Measurements from ENCODE around the gene IGSF21. TPM values are rescaled to one million over a fixed set of nuclear protein-coding genes. Genes with fewer than 3 reads are reported as not detected.
A peak's percentile ranks its signal among the peaks of the same experiment; 100 is the strongest.

The IGSF21 gene
- total RNA-seq, 1 experiment from 2014 or later = 5.2 TPM

DNA sequence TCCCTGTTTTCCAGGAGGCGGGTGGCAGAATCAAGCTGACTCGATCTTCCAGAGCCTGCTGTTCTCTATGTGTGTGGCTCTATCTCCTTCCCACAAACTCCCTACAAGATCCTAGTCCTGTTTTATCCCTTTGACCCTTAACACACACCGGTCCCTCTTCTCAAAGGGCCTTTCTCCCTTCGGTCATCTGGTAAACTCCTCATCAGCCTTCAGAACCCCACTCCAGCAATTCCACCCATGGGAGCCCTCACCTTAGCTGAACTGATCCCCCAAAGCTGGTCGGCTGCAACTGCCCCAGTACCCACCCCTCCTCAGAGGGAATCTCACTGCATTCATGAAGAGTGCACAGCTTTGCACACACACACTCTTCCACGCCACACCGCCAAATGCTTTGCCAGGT is 184.9 kb downstream of the IGSF21 start:
- Histone ChIP-seq H3K27ac (ENCODE audit: insufficient read length, low read depth, low read length) (no peak overlapping the region), H2BK120ac (ENCODE audit: low read depth, low read length, poor library complexity, severe bottlenecking) (no peak overlapping the region), H3K56ac (ENCODE audit: insufficient read length, low read depth, low read length) (no peak overlapping the region), H2AFZ (ENCODE audit: low read length) (no peak overlapping the region), H2BK20ac (ENCODE audit: low read depth, low read length, poor library complexity, severe bottlenecking) (no peak overlapping the region), H2BK15ac (ENCODE audit: low read depth, low read length) (no peak overlapping the region; the same call in 1 of the 2 replicates), H3K4me1 (ENCODE audit: insufficient read depth, low read length) (peaks cover 14% of the 10 kb centered on the region; the same call in 1 of the 2 replicates), H3K18ac (ENCODE audit: insufficient read length, low read depth, low read length) (no peak overlapping the region), H4K5ac (ENCODE audit: insufficient read length, low read depth, low read length) (no peak overlapping the region), H3K27me3 (ENCODE audit: insufficient read depth, low read length) (no peaks in the 10 kb centered on the region), H3K14ac (ENCODE audit: insufficient read depth, low read length) (0 out of 2 replicates have a peak overlapping the region, but pooled peaks have one; percentile 27), H3K79me2 (ENCODE audit: insufficient read depth, low read length) (no peaks in the 10 kb centered on the region), H4K91ac (ENCODE audit: insufficient read length, low read depth, low read length) (peak overlapping the region; percentile 32), H3K9ac (ENCODE audit: extremely low read depth, insufficient read length, low read length) (no peak overlapping the region), H3T11ph (ENCODE audit: low read length) (no peak overlapping the region), H4K20me1 (ENCODE audit: control insufficient read depth, insufficient read depth, insufficient read length) (no peaks in the 10 kb centered on the region), H2BK5ac (ENCODE audit: insufficient read length, low read length) (no peak overlapping the region), H3K4ac (ENCODE audit: low read depth, low read length) (no peak overlapping the region), H3K9me3 (ENCODE audit: control insufficient read depth, low read depth, low read length) (no peaks in the 10 kb centered on the region), H2BK12ac (ENCODE audit: insufficient read length, low read depth, low read length) (peak overlapping the region; percentile 8), H3K79me1 (ENCODE audit: insufficient read depth, low read depth, low read length, poor library complexity, severe bottlenecking) (no peaks in the 10 kb centered on the region), H2AK5ac (ENCODE audit: insufficient read length, low read length) (no peak overlapping the region), H4K8ac (replicated peaks; ENCODE audit: insufficient read length, low read depth, low read length) (no peak overlapping the region), H3K23me2 (ENCODE audit: insufficient read length, low read depth, low read length, poor library complexity, severe bottlenecking) (no peaks in the 10 kb centered on the region), H3K4me2 (ENCODE audit: insufficient read depth, insufficient read length, low read length) (no peak overlapping the region), H3K23ac (ENCODE audit: insufficient read length, low read depth, low read length) (no peak overlapping the region)
- H3K9me3 Mint-ChIP-seq = peaks cover 0 to 5% of the 10 kb centered on the region in 2 experiments; a peak in 2 of 5 replicates
- H3K27ac Mint-ChIP-seq = peak overlapping the region; percentile 62 to 99 (median 81); a peak in 6 of 7 replicates
- peaks cover 79 to 82% of the 10 kb centered on the region in 2 experiments for H3K4me1 Mint-ChIP-seq
- H3K4me3 Mint-ChIP-seq = no peak overlapping the region
- no peak for DNase-seq
- no CpG with 5 or more reads among the region's 7 CpGs for WGBS (ENCODE audit: extremely low coverage, insufficient read length, low lambda C conversion rate)
- peaks cover 0 to 9% (median 7%) of the 10 kb centered on the region in 3 experiments; a peak in 4 of 7 replicates for H3K36me3 Mint-ChIP-seq (ENCODE audit: insufficient read depth in 1 of 3, low read depth in 3 of 3)
- peaks cover 3% of the 10 kb centered on the region for H3K27me3 Mint-ChIP-seq (ENCODE audit: low read depth)
- TF ChIP-seq, protein P1, sequence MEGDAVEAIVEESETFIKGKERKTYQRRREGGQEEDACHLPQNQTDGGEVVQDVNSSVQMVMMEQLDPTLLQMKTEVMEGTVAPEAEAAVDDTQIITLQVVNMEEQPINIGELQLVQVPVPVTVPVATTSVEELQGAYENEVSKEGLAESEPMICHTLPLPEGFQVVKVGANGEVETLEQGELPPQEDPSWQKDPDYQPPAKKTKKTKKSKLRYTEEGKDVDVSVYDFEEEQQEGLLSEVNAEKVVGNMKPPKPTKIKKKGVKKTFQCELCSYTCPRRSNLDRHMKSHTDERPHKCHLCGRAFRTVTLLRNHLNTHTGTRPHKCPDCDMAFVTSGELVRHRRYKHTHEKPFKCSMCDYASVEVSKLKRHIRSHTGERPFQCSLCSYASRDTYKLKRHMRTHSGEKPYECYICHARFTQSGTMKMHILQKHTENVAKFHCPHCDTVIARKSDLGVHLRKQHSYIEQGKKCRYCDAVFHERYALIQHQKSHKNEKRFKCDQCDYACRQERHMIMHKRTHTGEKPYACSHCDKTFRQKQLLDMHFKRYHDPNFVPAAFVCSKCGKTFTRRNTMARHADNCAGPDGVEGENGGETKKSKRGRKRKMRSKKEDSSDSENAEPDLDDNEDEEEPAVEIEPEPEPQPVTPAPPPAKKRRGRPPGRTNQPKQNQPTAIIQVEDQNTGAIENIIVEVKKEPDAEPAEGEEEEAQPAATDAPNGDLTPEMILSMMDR (conservative IDR thresholded peaks at IDR 0.05) = no peak

Measured in H9 (cell line).